ENCODE results near the gene RBM39. TPM values are rescaled to one million over a fixed set of nuclear protein-coding genes. Genes with fewer than 3 reads are reported as not detected.
A peak's percentile ranks its signal among the peaks of the same experiment; 100 is the strongest.

The RBM39 gene
- total and polyA plus RNA-seq, 2 of the 13 experiments (the other 11 are each of a cell fraction or from before 2014, with no cell fraction given) = 788 to 920 TPM

DNA sequence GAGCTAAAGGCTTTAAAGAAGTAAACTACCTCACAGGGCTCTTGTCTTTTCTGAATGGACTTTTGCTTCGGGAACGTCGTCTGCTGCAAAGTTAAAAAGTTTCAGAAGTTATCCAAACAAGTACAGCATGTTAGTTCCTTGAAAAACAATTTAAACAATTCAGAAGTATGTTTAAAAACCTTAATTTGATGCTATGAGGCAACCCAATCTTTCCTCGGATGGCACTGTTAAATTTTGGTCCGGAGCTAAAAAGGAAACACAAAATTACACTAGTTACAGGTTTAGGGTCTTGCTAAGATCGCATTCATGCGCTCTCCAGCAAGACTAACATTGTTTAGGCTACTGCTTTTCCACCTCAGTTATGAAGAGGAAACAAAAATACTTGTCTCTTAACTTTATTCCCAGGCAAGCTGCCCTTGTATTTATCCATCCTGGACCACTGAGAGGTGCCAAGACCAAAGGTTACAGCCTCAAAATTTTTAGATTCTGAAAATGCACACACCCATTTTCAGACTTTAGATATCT is 12.7 kb downstream of the RBM39 start (continued):
- TF ChIP-seq, protein P1, sequence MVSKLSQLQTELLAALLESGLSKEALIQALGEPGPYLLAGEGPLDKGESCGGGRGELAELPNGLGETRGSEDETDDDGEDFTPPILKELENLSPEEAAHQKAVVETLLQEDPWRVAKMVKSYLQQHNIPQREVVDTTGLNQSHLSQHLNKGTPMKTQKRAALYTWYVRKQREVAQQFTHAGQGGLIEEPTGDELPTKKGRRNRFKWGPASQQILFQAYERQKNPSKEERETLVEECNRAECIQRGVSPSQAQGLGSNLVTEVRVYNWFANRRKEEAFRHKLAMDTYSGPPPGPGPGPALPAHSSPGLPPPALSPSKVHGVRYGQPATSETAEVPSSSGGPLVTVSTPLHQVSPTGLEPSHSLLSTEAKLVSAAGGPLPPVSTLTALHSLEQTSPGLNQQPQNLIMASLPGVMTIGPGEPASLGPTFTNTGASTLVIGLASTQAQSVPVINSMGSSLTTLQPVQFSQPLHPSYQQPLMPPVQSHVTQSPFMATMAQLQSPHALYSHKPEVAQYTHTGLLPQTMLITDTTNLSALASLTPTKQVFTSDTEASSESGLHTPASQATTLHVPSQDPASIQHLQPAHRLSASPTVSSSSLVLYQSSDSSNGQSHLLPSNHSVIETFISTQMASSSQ (IDR thresholded peaks at IDR 0.05; ENCODE audit: low read depth) = no peak
- TF ChIP-seq, protein P1 (CRISPR knock-in tag; IDR thresholded peaks at IDR 0.05; ENCODE audit: borderline replicate concordance) = no peak
- TF ChIP-seq RBFOX2 (IDR thresholded peaks at IDR 0.05; ENCODE audit: low read depth, low read length) (peak; percentile 80), AGO2 (optimal IDR thresholded peaks at IDR 0.05; ENCODE audit: low read depth, low read length) (peak; percentile 64), HOXA3 (CRISPR knock-in tag; IDR thresholded peaks at IDR 0.05) (no peak), POLR2A (IDR thresholded peaks at IDR 0.05; ENCODE audit: insufficient read depth in 1 of 2, low read depth in 2 of 2, low read length in 2 of 2) (peak in 1 of 2 experiments; percentile 41; a peak in 2 of 4 replicates), AKAP8 (CRISPR knock-in tag; IDR thresholded peaks at IDR 0.05) (no peak), SMAD3 (CRISPR knock-in tag; IDR thresholded peaks at IDR 0.05) (no peak), REPIN1 (CRISPR knock-in tag; IDR thresholded peaks at IDR 0.05; ENCODE audit: borderline replicate concordance, low read depth) (0 out of 2 replicates have a peak, but pooled peaks have one; percentile 33), TARDBP (CRISPR knock-in tag; IDR thresholded peaks at IDR 0.05) (peak; percentile 64; the same call in 1 of the 2 replicates), BRF2 (CRISPR knock-in tag; IDR thresholded peaks at IDR 0.05) (0 out of 2 replicates have a peak, but pooled peaks have one; percentile 43), NFE2L2 (IDR thresholded peaks at IDR 0.05; ENCODE audit: low read length) (0 out of 2 replicates have a peak, but pooled peaks have one; percentile 4), SMYD3 (CRISPR knock-in tag; IDR thresholded peaks at IDR 0.05) (0 out of 2 replicates have a peak, but pooled peaks have one; percentile 36), JUNB (CRISPR knock-in tag; IDR thresholded peaks at IDR 0.05; ENCODE audit: borderline replicate concordance) (no peak)
- TF ChIP-seq, protein P2, sequence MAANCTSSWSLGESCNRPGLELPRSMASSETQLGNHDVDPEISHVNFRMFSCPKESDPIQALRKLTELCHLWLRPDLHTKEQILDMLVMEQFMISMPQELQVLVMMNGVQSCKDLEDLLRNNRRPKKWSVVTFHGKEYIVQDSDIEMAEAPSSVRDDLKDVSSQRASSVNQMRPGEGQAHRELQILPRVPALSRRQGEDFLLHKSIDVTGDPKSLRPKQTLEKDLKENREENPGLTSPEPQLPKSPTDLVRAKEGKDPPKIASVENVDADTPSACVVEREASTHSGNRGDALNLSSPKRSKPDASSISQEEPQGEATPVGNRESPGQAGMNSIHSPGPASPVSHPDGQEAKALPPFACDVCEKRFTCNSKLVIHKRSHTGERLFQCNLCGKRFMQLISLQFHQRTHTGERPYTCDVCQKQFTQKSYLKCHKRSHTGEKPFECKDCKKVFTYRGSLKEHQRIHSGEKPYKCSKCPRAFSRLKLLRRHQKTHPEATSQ (CRISPR knock-in tag; IDR thresholded peaks at IDR 0.05; ENCODE audit: borderline replicate concordance) = 0 out of 2 replicates have a peak, but pooled peaks have one; percentile 20
- TF ChIP-seq, protein P3, sequence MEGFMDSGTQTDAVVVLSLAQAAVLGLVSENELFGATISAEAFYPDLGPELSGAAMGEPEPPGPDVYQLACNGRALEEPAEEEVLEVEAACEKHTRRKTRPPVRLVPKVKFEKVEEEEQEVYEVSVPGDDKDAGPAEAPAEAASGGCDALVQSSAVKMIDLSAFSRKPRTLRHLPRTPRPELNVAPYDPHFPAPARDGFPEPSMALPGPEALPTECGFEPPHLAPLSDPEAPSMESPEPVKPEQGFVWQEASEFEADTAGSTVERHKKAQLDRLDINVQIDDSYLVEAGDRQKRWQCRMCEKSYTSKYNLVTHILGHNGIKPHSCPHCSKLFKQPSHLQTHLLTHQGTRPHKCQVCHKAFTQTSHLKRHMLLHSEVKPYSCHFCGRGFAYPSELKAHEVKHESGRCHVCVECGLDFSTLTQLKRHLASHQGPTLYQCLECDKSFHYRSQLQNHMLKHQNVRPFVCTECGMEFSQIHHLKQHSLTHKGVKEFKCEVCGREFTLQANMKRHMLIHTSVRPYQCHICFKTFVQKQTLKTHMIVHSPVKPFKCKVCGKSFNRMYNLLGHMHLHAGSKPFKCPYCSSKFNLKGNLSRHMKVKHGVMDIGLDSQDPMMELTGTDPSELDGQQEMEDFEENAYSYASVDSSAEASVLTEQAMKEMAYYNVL (CRISPR knock-in tag; IDR thresholded peaks at IDR 0.05; ENCODE audit: borderline replicate concordance) = no peak
- TF ChIP-seq, protein P4, sequence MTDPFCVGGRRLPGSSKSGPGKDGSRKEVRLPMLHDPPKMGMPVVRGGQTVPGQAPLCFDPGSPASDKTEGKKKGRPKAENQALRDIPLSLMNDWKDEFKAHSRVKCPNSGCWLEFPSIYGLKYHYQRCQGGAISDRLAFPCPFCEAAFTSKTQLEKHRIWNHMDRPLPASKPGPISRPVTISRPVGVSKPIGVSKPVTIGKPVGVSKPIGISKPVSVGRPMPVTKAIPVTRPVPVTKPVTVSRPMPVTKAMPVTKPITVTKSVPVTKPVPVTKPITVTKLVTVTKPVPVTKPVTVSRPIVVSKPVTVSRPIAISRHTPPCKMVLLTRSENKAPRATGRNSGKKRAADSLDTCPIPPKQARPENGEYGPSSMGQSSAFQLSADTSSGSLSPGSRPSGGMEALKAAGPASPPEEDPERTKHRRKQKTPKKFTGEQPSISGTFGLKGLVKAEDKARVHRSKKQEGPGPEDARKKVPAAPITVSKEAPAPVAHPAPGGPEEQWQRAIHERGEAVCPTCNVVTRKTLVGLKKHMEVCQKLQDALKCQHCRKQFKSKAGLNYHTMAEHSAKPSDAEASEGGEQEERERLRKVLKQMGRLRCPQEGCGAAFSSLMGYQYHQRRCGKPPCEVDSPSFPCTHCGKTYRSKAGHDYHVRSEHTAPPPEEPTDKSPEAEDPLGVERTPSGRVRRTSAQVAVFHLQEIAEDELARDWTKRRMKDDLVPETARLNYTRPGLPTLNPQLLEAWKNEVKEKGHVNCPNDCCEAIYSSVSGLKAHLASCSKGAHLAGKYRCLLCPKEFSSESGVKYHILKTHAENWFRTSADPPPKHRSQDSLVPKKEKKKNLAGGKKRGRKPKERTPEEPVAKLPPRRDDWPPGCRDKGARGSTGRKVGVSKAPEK (CRISPR knock-in tag; IDR thresholded peaks at IDR 0.05; ENCODE audit: borderline replicate concordance) = no peak
